H1 (cell line): ENCODE results near the gene MKLN1. TPM values are rescaled to one million over a fixed set of nuclear protein-coding genes. Genes with fewer than 3 reads are reported as not detected.

Experiments used
- CTCF ChIA-PET: fragments of 300-600 bp; sonication (Branson Sonifier 250); formaldehyde crosslinking; loops from one replicate; lab custom pipeline; 2021; ENCODE audit not compliant: partially characterized antibody; lab: Charles Lee
- POLR2A ChIA-PET: fragments of 300-600 bp; sonication (Branson Sonifier 250); formaldehyde crosslinking; loops from one replicate; lab custom pipeline; 2021; ENCODE audit warnings: inconsistent platforms; ENCODE audit not compliant: partially characterized antibody; lab: Charles Lee
- DNase-seq, 2 experiments: peaks; one replicate each; pipeline versions ENCODE4 v3.0.0 to v3.0.0-alpha.2; 2010 to 2022; ENCODE audit warnings: low spot score in 2 of 2, low read depth in 1 of 2, mixed read lengths in 1 of 2
- FAIRE-seq: peaks from 2 replicates; lab custom pipeline; 2011; peaks lifted over from hg19 to GRCh38; lab: Jason Lieb, UNC
- H2AFZ ChIP-seq: 2 replicates; pipeline ENCODE4 v1.8.1; 2012; ENCODE audit warnings: low read length, inconsistent platforms
- H2AK5ac ChIP-seq: 2 replicates; pipeline ENCODE4 v1.6.1; 2013; ENCODE audit warnings: low read depth, low read length
- H2BK120ac ChIP-seq: replicated peaks from 2 replicates; pipeline ENCODE3; 2013; ENCODE audit warnings: low read depth, low read length, inconsistent platforms
- H2BK12ac ChIP-seq: 2 replicates; pipeline ENCODE4 v1.6.1; 2013; ENCODE audit warnings: low read depth, low read length
- H2BK15ac ChIP-seq: 2 replicates; pipeline ENCODE4 v1.6.1; 2013; ENCODE audit warnings: low read length
- H2BK20ac ChIP-seq: 2 replicates; pipeline ENCODE4 v1.6.1; 2013; ENCODE audit warnings: low read length
- H2BK5ac ChIP-seq: 2 replicates; pipeline ENCODE4 v1.6.1; 2013; ENCODE audit warnings: low read depth, low read length
- H3K14ac ChIP-seq: 2 replicates; pipeline ENCODE4 v1.6.1; 2013; ENCODE audit warnings: inconsistent platforms; ENCODE audit not compliant: insufficient read length
- H3K18ac ChIP-seq: 2 replicates; pipeline ENCODE4 v1.6.1; 2013; ENCODE audit warnings: low read length; ENCODE audit errors: extremely low read depth
- H3K23ac ChIP-seq: 2 replicates; pipeline ENCODE4 v1.6.1; 2013; ENCODE audit warnings: inconsistent platforms; ENCODE audit not compliant: insufficient read length
- H3K23me2 ChIP-seq: 2 replicates; pipeline ENCODE4 v1.6.1; 2013; ENCODE audit warnings: low read depth, low read length
- H3K27ac ChIP-seq: 2 replicates; pipeline ENCODE4 v1.6.1; 2011; ENCODE audit warnings: low read depth, low read length, inconsistent platforms
- H3K27me3 ChIP-seq, 4 experiments: replicated peaks in 1 of 4; 1 replicate in 1 of 4; 2 replicates in 3 of 4; pipeline versions ENCODE4 v1.6.1 to v1.8.1; 2011 to 2013; ENCODE audit warnings: low read length in 3 of 4, mild to moderate bottlenecking in 3 of 4, inconsistent platforms in 2 of 4, mixed read lengths in 2 of 4, moderate library complexity in 1 of 4; ENCODE audit not compliant: control insufficient read depth in 3 of 4, insufficient read depth in 3 of 4; ENCODE audit errors: extremely low read depth in 1 of 4
- H3K36me3 ChIP-seq, 4 experiments: 2 replicates each; pipeline versions ENCODE4 v1.6.1 to v1.8.1; 2011 to 2013; ENCODE audit warnings: mild to moderate bottlenecking in 4 of 4, low read length in 3 of 4, moderate library complexity in 2 of 4, control low read depth in 1 of 4, inconsistent platforms in 1 of 4; ENCODE audit not compliant: insufficient read depth in 4 of 4, control insufficient read depth in 2 of 4
- H3K4ac ChIP-seq: replicated peaks from 2 replicates; pipeline ENCODE3; 2013; ENCODE audit warnings: low read length, low read depth, mixed read lengths, inconsistent platforms; ENCODE audit not compliant: insufficient read length
- H3K4me1 ChIP-seq, 4 experiments: replicated peaks in 1 of 4; 1 replicate in 1 of 4; 2 replicates in 3 of 4; pipeline versions ENCODE4 v1.6.1 to v1.8.1; 2011 to 2013; ENCODE audit warnings: low read length in 3 of 4, inconsistent platforms in 2 of 4, mixed read lengths in 1 of 4; ENCODE audit not compliant: insufficient read depth in 4 of 4, control insufficient read depth in 3 of 4
- H3K4me2 ChIP-seq, 2 experiments: 2 replicates each; pipeline versions ENCODE4 v1.6.1 to v1.8.1; 2011 to 2013; ENCODE audit warnings: low read depth in 2 of 2, low read length in 2 of 2, control low read depth in 1 of 2, inconsistent platforms in 1 of 2, mild to moderate bottlenecking in 1 of 2; ENCODE audit not compliant: insufficient read depth in 1 of 2
- H3K4me3 ChIP-seq, 4 experiments: fragments of 200-600, 300-600 bp in 1 of 4; sonication (generic), shearing (Covaris generic), sonication (Bioruptor Twin) in 1 of 4; 2 replicates each; pipeline versions ENCODE4 v1.5.1 to v1.8.1; 2011 to 2016; ENCODE audit warnings: low read length in 4 of 4, low read depth in 3 of 4, control low read depth in 2 of 4, inconsistent platforms in 2 of 4, mild to moderate bottlenecking in 2 of 4, mixed read lengths in 1 of 4, moderate library complexity in 1 of 4; ENCODE audit not compliant: insufficient read depth in 2 of 4; ENCODE audit errors: extremely low read depth in 1 of 4
- H3K56ac ChIP-seq: replicated peaks from 2 replicates; pipeline ENCODE3; 2013; ENCODE audit warnings: low read depth, mild to moderate bottlenecking, mixed read lengths, low read length, inconsistent platforms; ENCODE audit not compliant: insufficient read length
- H3K79me1 ChIP-seq: 2 replicates; pipeline ENCODE4 v1.6.1; 2013; ENCODE audit warnings: low read depth, low read length, control low read depth
- H3K79me2 ChIP-seq, 2 experiments: 2 replicates each; pipeline versions ENCODE4 v1.6.1 to v1.8.1; 2012 to 2013; ENCODE audit warnings: low read length in 2 of 2, mild to moderate bottlenecking in 2 of 2, inconsistent platforms in 1 of 2; ENCODE audit not compliant: insufficient read depth in 2 of 2, control insufficient read depth in 1 of 2
- H3K9ac ChIP-seq, 4 experiments: replicated peaks in 1 of 4; 1 replicate in 1 of 4; 2 replicates in 3 of 4; pipeline versions ENCODE4 v1.6.1 to v1.8.1; 2011 to 2013; ENCODE audit warnings: low read depth in 3 of 4, low read length in 3 of 4, control low read depth in 2 of 4, mild to moderate bottlenecking in 2 of 4, moderate library complexity in 2 of 4, inconsistent platforms in 1 of 4; ENCODE audit errors: extremely low read depth in 1 of 4
- H3K9me3 ChIP-seq, 2 experiments: 2 replicates each; pipeline versions ENCODE4 v1.6.1 to v1.8.1; 2012 to 2013; ENCODE audit warnings: mild to moderate bottlenecking in 2 of 2, moderate library complexity in 2 of 2, control low read depth in 1 of 2, inconsistent platforms in 1 of 2, low read depth in 1 of 2, low read length in 1 of 2, mixed read lengths in 1 of 2; ENCODE audit not compliant: insufficient read depth in 2 of 2
- H4K20me1 ChIP-seq, 2 experiments: replicated peaks in 1 of 2; 2 replicates each; pipeline versions ENCODE3 to v1.8.1; 2011 to 2013; ENCODE audit warnings: inconsistent platforms in 2 of 2, low read length in 2 of 2, mild to moderate bottlenecking in 1 of 2; ENCODE audit not compliant: insufficient read depth in 2 of 2, control insufficient read depth in 1 of 2
- H4K5ac ChIP-seq: 2 replicates; pipeline ENCODE4 v1.6.1; 2013; ENCODE audit warnings: low read length, low read depth, mixed read lengths, inconsistent platforms; ENCODE audit not compliant: insufficient read length
- H4K8ac ChIP-seq: 2 replicates; pipeline ENCODE4 v1.8.0; 2013; ENCODE audit warnings: mild to moderate bottlenecking, moderate library complexity, low read length, inconsistent platforms; ENCODE audit not compliant: insufficient read depth; ENCODE audit errors: extremely low read depth
- H4K91ac ChIP-seq: replicated peaks from 2 replicates; pipeline ENCODE3; 2013; ENCODE audit warnings: low read length, mixed read lengths, inconsistent platforms; ENCODE audit not compliant: insufficient read length
- CEBPB ChIP-seq: IDR thresholded peaks from 2 replicates; pipeline ENCODE4 v1.6.1; 2012; ENCODE audit warnings: low read depth, low read length
- CTCF ChIP-seq, 3 experiments: IDR thresholded peaks; 1 replicate in 2 of 3; 2 replicates in 1 of 3; pipeline versions ENCODE4 v1.5.1 to v1.6.1; 2011; ENCODE audit warnings: low read length in 3 of 3, mild to moderate bottlenecking in 3 of 3, inconsistent platforms in 2 of 3, low read depth in 1 of 3, moderate library complexity in 1 of 3; ENCODE audit not compliant: insufficient read depth in 1 of 3; ENCODE audit errors: control extremely low read depth in 1 of 3
- JUND ChIP-seq: IDR thresholded peaks from 2 replicates; pipeline ENCODE4 v1.6.1; 2011; ENCODE audit warnings: mild to moderate bottlenecking, improper control_type of control experiment, low read length
- RAD21 ChIP-seq, 2 experiments: IDR thresholded peaks in 1 of 2; conservative IDR thresholded peaks in 1 of 2; 2 replicates each; pipeline ENCODE4 v1.6.1; 2011; ENCODE audit warnings: low read depth in 2 of 2, low read length in 2 of 2, improper control_type of control experiment in 1 of 2, inconsistent platforms in 1 of 2, mild to moderate bottlenecking in 1 of 2, moderate library complexity in 1 of 2
- WGBS, 2 experiments: shearing (Covaris generic) in 1 of 2; methylation state at CpG; one replicate each; pipeline versions ENCODE4 v1.1.6 to v1.1.7; 2013 to 2015; ENCODE audit warnings: low lambda C conversion rate in 2 of 2, mixed read lengths in 2 of 2, inconsistent platforms in 1 of 2, low coverage in 1 of 2, missing lambda C conversion rate in 1 of 2; ENCODE audit not compliant: insufficient replicate concordance in 2 of 2, insufficient coverage in 1 of 2, insufficient read length in 1 of 2; ENCODE audit errors: extremely low coverage in 1 of 2, missing lambda C conversion rate in 1 of 2; 5-methylcytosine and 5-hydroxymethylcytosine counted together
- polyA plus RNA-seq, 7 experiments: library from polyadenylated mRNA; depleted of rRNA in 3 of 7; stranded (reverse) in 5 of 7; unstranded in 2 of 7; fragments of >200 nt in 5 of 7; fragments of 200-250 nt in 2 of 7; gene quantifications; 1 replicate in 5 of 7; 2 replicates in 1 of 7; 4 replicates in 1 of 7; pipeline versions ENCODE4 v1.2.1 to v1.2.3, GENCODE V29; 2011 to 2013; ENCODE audit warnings: missing spikeins in 2 of 7, mixed read lengths in 2 of 7
- total RNA-seq: library from RNA; stranded (reverse); fragmentation: NEBNext Ultra II Directional; extraction: Animal tissue kit (Norgen Biotek cat#: 25700); gene quantifications from 2 replicates; pipeline ENCODE4 v1.2.1, GENCODE V29; 2021

Gene MKLN1
- total and polyA plus RNA-seq, 2 of the 8 experiments (the other 6 are each of a cell fraction or from before 2014, with no cell fraction given): 22.3 to 50.9 TPM

DNA sequence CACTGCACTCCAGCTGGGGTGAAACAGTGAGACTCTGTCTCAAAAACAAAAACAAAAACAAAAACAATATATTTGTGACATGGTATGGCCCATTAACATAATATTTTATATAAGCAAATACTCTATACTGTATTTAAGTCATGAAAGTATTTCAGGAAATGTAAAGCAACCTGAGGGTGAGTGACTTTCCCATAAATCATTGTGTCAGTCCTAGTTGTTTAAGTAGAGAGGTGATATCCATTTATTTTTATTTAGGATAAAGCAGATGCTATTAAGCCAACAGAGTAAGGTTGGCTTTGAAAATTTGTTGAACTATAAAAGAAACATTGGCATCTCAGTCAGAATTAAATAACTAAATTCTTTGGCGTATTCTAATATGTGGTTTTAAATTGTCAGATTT, 60.5 kb downstream of the MKLN1 start:
- Histone ChIP-seq H3K23me2 (no peaks in the 10 kb centered on the region), H2BK12ac (no peak overlapping the region), H4K8ac (no peak overlapping the region), H3K79me2 (peaks cover 0 to 31% of the 10 kb centered on the region in 2 experiments; a peak in 2 of 4 replicates), H4K91ac (no peak overlapping the region), H4K5ac (no peak overlapping the region), H3K4ac (no peak overlapping the region), H3K14ac (no peak overlapping the region), H3K56ac (no peak overlapping the region), H2AK5ac (no peak overlapping the region), H4K20me1 (no peaks in the 10 kb centered on the region), H3K27ac (no peak overlapping the region), H2BK5ac (no peak overlapping the region), H3K9me3 (no peaks in the 10 kb centered on the region), H2BK120ac (no peak overlapping the region), H3K9ac (no peak overlapping the region), H2AFZ (no peak overlapping the region), H3K79me1 (no peaks in the 10 kb centered on the region), H3K18ac (no peak overlapping the region), H3K36me3 (peaks cover 0 to 7% (median 0%) of the 10 kb centered on the region in 4 experiments; a peak in 1 of 8 replicates), H2BK15ac (no peak overlapping the region), H3K27me3 (no peaks in the 10 kb centered on the region), H3K4me2 (no peak overlapping the region), H3K4me1 (peaks cover 0 to 8% (median 2%) of the 10 kb centered on the region in 4 experiments; a peak in 2 of 7 replicates), H3K23ac (no peak overlapping the region), H2BK20ac (no peak overlapping the region), H3K4me3 (no peak overlapping the region)
- ChIA-PET POLR2A (interaction anchor here (1.4 kb wide), 1 partner anchor 59 kb away, joined by 8 read pairs; the partner anchor contains the start of gene MKLN1), CTCF (interaction anchor here (1.9 kb wide), 1 partner anchor 10 kb away, joined by 6 read pairs; no protein-coding TSS in a partner anchor)
- no peak for FAIRE-seq
- 93% methylated on average over 1 of the region's 1 CpG; no CpG with 5 or more reads in 1 of the 2 experiments for WGBS, 2 experiments
- TF ChIP-seq CEBPB: no peak
- TF ChIP-seq JUND: no peak
- TF ChIP-seq CTCF (IDR thresholded peaks at IDR 0.05; ENCODE audit: control extremely low read depth in 1 of 3, insufficient read depth in 1 of 3, low read depth in 1 of 3, low read length in 3 of 3): no peak
- no peak for TF ChIP-seq RAD21 (IDR thresholded peaks at IDR 0.05 in 1 of 2, conservative IDR thresholded peaks at IDR 0.05 in 1 of 2; ENCODE audit: low read depth in 2 of 2, low read length in 2 of 2)
- DNase-seq: no peak
